Kidney (tissue), 14 donors: ENCODE measurements around the gene ANXA5. TPM values are rescaled to one million over a fixed set of nuclear protein-coding genes. Genes with fewer than 3 reads are reported as not detected.

Experiments
- DNase-seq, 5 donors: peaks; one replicate each; pipeline ENCODE4 v3.0.0-alpha.2; 2013 to 2020
- FAIRE-seq: peaks from 2 replicates; lab custom pipeline; 2012; peaks lifted over from hg19 to GRCh38; lab: Jason Lieb, UNC
- H3K27ac ChIP-seq, 2 donors: one replicate each; pipeline ENCODE4 v1.7.0; 2013; ENCODE audit warnings: low read depth in 2 of 2, low read length in 2 of 2, inconsistent platforms in 1 of 2
- H3K27me3 ChIP-seq: one replicate; pipeline ENCODE4 v1.7.1; 2013; ENCODE audit warnings: low read length, inconsistent platforms; ENCODE audit not compliant: control insufficient read depth, insufficient read depth
- H3K36me3 ChIP-seq, 3 donors: one replicate each; pipeline versions ENCODE4 v1.7.0 to v1.7.1; 2013; ENCODE audit warnings: low read length in 3 of 3, control low read depth in 1 of 3, inconsistent platforms in 1 of 3; ENCODE audit not compliant: insufficient read depth in 3 of 3, control insufficient read depth in 2 of 3
- H3K4me1 ChIP-seq, 3 donors: one replicate each; pipeline versions ENCODE4 v1.7.0 to v1.7.1; 2013; ENCODE audit warnings: low read length in 3 of 3, inconsistent platforms in 1 of 3, low read depth in 1 of 3; ENCODE audit not compliant: control insufficient read depth in 2 of 3, insufficient read depth in 2 of 3
- H3K4me3 ChIP-seq, 3 donors: one replicate each; pipeline versions ENCODE4 v1.7.0 to v1.8.1; 2013; ENCODE audit warnings: low read length in 3 of 3, control low read depth in 1 of 3, inconsistent platforms in 1 of 3
- H3K9ac ChIP-seq, 3 donors: one replicate each; pipeline versions ENCODE4 v1.7.0 to v1.7.1; 2013; ENCODE audit warnings: low read length in 3 of 3, control low read depth in 1 of 3, inconsistent platforms in 1 of 3
- H3K9me3 ChIP-seq, 3 donors: one replicate each; pipeline versions ENCODE4 v1.7.0 to v1.7.1; 2013; ENCODE audit warnings: low read length in 3 of 3, control low read depth in 1 of 3, inconsistent platforms in 1 of 3; ENCODE audit not compliant: control insufficient read depth in 2 of 3, insufficient read depth in 1 of 3
- intact Hi-C: fragments of 100-400 bp; cut with DNase I; formaldehyde crosslinking; loops from one replicate; pipeline ENCODE4 v1.11.1; 2022
- polyA plus RNA-seq: library from polyadenylated mRNA; stranded (reverse); fragments of 350-450 nt; fragmentation: Illumina TruSeq; extraction: RNeasy Lipid Tissue Mini Kit (QIAGEN cat#74804); gene quantifications from one replicate; pipeline ENCODE4 v1.2.3, GENCODE V29; 2014; ENCODE audit warnings: low read depth, low replicate concordance; ENCODE audit not compliant: insufficient read depth
- total RNA-seq: library from RNA; stranded (reverse); fragmentation: NEBNext Ultra II Directional; extraction: Animal tissue kit (Norgen Biotek cat#: 25700); gene quantifications from one replicate; pipeline ENCODE4 v1.2.1, GENCODE V29; 2021
- TF ChIP-seq, protein P1 (sequence below): IDR thresholded peaks from 3 replicates; pipeline ENCODE4 v1.5.1; 2012; ENCODE audit warnings: mild to moderate bottlenecking, moderate library complexity, borderline replicate concordance; ENCODE audit not compliant: insufficient read depth; ENCODE audit errors: extremely low read depth
- donor health status: control.
- donor health status: control.
- donor health status: control.
- donor health status: control.
- donor health status: control.
- donor health status: DM: yes; HTN: yes; CAD: no.
- donor health status: Normal renal cell carcinoma (clear cell type).

Gene ANXA5
- total and polyA plus RNA-seq, 2 donors from 2014 or later: 248 to 302 TPM

DNA sequence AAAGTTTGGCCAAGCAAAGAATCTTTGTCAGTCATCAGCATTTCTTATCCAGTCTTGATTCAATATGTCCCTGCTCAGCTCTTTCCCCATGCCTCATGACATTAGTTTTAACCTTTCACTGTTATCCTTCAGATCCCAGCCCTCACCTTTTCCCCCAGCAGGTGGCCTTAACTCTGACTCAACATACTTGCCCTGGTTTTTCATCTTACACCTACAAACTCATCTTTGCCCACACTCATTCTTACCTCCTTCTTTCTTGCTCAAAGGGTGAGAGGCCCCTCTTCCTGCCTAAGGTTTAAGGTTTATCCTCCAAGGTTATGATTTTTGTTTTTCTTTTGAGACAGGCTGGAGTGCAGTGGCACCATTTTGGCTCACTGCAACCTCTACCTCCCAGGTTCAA is 10.6 kb upstream of the ANXA5 start:
- Histone ChIP-seq H3K4me1 (peaks cover 0 to 3% (median 0%) of the 10 kb centered on the region in 3 donors), H3K9me3 (no peaks in the 10 kb centered on the region), H3K9ac (no peak overlapping the region), H3K27ac (no peak overlapping the region), H3K4me3 (no peak overlapping the region), H3K27me3 (no peaks in the 10 kb centered on the region), H3K36me3 (no peaks in the 10 kb centered on the region)
- FAIRE-seq (no peak), DNase-seq (no peak)
- intact Hi-C loops: no loop called here
- TF ChIP-seq, protein P1, sequence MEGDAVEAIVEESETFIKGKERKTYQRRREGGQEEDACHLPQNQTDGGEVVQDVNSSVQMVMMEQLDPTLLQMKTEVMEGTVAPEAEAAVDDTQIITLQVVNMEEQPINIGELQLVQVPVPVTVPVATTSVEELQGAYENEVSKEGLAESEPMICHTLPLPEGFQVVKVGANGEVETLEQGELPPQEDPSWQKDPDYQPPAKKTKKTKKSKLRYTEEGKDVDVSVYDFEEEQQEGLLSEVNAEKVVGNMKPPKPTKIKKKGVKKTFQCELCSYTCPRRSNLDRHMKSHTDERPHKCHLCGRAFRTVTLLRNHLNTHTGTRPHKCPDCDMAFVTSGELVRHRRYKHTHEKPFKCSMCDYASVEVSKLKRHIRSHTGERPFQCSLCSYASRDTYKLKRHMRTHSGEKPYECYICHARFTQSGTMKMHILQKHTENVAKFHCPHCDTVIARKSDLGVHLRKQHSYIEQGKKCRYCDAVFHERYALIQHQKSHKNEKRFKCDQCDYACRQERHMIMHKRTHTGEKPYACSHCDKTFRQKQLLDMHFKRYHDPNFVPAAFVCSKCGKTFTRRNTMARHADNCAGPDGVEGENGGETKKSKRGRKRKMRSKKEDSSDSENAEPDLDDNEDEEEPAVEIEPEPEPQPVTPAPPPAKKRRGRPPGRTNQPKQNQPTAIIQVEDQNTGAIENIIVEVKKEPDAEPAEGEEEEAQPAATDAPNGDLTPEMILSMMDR: no peak

DNA sequence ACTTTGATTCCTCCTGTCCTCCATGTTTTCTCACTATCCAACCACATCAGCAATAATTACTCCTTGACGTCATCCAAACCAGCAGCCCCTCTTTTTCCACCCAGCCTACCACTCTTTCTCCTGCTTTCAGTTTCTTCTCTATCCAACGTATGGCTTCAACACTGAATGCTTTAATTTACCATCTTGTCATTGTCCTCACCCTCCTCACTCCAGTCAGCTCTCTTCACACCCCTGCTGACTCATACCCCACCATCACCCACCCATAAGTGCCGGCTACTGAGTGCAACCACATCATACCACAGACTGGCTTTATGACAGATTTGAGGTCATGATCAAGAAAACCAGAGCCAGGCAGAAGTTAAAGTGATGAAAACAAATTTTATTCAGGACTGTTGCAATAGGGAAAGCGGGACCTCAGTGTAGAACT is 9.8 kb upstream of the ANXA5 start:
- intact Hi-C loops: no loop called here
- TF ChIP-seq, protein P1: no peak
- no peak overlapping the region for H3K27ac ChIP-seq
- no peak overlapping the region for H3K4me3 ChIP-seq
- no peaks in the 10 kb centered on the region for H3K36me3 ChIP-seq
- H3K4me1 ChIP-seq: peaks cover 0 to 3% (median 0%) of the 10 kb centered on the region in 3 donors
- H3K9ac ChIP-seq: no peak overlapping the region
- H3K9me3 ChIP-seq: no peaks in the 10 kb centered on the region
- DNase-seq: no peak
- FAIRE-seq: no peak
- H3K27me3 ChIP-seq: no peaks in the 10 kb centered on the region

DNA sequence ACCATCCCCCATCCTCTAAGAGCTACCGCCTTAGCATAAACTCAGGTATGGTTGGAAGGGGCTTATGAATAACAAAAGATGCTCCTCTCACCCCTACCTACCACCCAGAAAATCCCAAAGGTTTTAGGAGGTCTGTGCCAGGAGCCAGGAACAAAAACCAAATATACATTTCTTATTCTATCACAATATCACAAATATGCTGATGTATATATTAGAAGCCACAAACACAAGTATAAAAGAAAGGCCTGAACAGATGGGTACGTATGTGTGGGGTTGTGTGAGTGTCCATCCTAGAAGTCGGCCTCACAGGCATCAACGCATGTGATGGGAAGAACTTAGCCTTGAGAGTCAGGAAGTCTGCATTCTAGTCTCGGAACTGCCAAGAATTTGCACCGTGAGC is 8.7 kb upstream of the ANXA5 start:
- H3K4me1 ChIP-seq: no peaks in the 10 kb centered on the region
- H3K27me3 ChIP-seq: no peaks in the 10 kb centered on the region
- H3K27ac ChIP-seq: no peak overlapping the region
- no peak overlapping the region for H3K4me3 ChIP-seq
- H3K9me3 ChIP-seq: no peaks in the 10 kb centered on the region
- TF ChIP-seq, protein P1: no peak
- no peak for FAIRE-seq
- intact Hi-C loops: no loop called here
- H3K36me3 ChIP-seq: no peaks in the 10 kb centered on the region
- no peak overlapping the region for H3K9ac ChIP-seq
- DNase-seq: no peak

DNA sequence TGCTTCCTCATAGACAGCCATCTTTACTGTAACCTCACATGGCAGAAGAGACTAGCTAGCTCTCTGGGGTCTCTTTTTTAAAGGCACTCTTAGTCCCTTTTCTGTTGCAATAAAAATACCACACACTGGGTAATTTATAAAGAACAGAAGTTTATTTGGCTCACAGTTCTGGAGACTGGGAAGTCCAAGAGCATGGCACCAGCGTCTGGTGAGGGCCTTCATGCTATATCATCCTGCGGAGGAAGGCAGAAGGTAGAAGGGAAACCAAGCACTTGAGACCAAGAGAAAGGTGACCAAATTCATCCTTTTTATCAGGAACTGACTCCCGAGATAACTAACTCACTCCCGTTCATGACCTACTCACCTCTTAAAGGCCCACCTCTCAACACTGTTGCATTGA is 5.4 kb upstream of the ANXA5 start:
- Histone ChIP-seq H3K36me3 (no peaks in the 10 kb centered on the region), H3K27ac (no peak overlapping the region), H3K27me3 (no peaks in the 10 kb centered on the region), H3K9ac (no peak overlapping the region), H3K9me3 (no peaks in the 10 kb centered on the region), H3K4me3 (no peak overlapping the region), H3K4me1 (peaks cover 0 to 1% (median 0%) of the 10 kb centered on the region in 3 donors)
- intact Hi-C loops: no loop called here
- no peak for FAIRE-seq
- no peak for DNase-seq
- TF ChIP-seq, protein P1: no peak
